HEK293 (cell line): ENCODE data around the gene FOXC2.

Source experiments
- KLF16 ChIP-seq: fragments of 450-650 bp; formaldehyde crosslinking; IDR thresholded peaks from 2 replicates; pipeline ENCODE4 v1.5.1; 2017; ENCODE audit warnings: missing biosample characterization, missing genetic modification characterization
- ZNF133 ChIP-seq: fragments of 450-650 bp; formaldehyde crosslinking; IDR thresholded peaks from 2 replicates; pipeline ENCODE4 v1.5.1; 2016; ENCODE audit warnings: missing biosample characterization, missing genetic modification characterization
- ZNF223 ChIP-seq: fragments of 450-650 bp; formaldehyde crosslinking; IDR thresholded peaks from 2 replicates; pipeline ENCODE4 v1.5.1; 2016; ENCODE audit warnings: missing biosample characterization, missing genetic modification characterization
- ZNF747 ChIP-seq: fragments of 450-650 bp; formaldehyde crosslinking; IDR thresholded peaks from 2 replicates; pipeline ENCODE4 v1.5.1; 2016; ENCODE audit warnings: missing biosample characterization, missing genetic modification characterization
- TF ChIP-seq, protein P1 (sequence below): fragments of 450-650 bp; formaldehyde crosslinking; IDR thresholded peaks from 2 replicates; pipeline ENCODE4 v1.5.1; 2016; ENCODE audit warnings: missing biosample characterization, missing genetic modification characterization, low read depth
- TF ChIP-seq, protein P2 (sequence below): fragments of 450-650 bp; formaldehyde crosslinking; IDR thresholded peaks from 2 replicates; pipeline ENCODE4 v1.5.1; 2016; ENCODE audit warnings: missing biosample characterization, missing genetic modification characterization
- TF ChIP-seq, protein P3 (sequence below): fragments of 450-650 bp; formaldehyde crosslinking; IDR thresholded peaks from 2 replicates; pipeline ENCODE4 v1.5.1; 2016; ENCODE audit warnings: missing biosample characterization, missing genetic modification characterization

DNA sequence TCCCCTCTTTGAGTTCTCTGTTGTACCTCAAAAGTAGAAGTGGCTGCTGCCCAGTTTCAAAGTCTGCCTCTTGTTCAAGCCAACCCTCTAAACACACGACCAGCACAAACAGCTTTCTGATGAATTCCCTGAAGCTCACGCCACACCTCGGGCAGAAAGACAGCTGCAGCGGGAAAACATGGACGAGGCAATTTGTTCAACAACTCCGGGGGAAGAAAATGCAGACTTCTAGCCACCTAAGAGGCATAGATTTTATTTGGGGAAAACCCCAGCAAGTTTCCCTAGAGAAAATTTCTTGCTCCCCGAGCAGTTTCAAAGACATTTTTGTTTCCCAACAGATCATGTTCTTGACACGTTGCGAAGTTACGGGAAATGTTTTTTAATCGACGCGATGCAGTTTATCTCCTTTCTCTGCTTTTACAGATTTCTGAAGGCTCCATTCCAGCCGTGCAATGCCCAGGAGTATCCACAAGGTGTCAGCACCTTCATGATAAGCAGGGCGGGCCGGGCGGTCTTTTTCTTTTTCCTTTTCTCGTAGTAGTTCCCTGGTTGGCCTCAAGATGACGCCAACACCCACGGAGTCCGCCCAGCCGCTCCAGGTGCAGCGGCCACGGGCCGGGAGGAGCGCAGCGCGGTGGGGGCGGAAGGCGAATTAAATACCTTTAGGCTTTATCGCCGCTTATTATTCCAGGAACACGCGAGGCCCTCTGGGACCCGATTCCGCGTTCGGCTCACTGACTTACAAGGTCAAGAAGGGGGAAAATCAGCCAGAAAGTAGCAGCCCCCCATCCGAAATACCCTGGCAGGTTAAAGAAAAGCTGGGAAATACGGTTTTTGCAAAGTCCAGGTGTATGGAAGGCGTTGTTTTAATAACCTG is 2.9 kb upstream of the FOXC2 start:
- TF ChIP-seq, protein P1, sequence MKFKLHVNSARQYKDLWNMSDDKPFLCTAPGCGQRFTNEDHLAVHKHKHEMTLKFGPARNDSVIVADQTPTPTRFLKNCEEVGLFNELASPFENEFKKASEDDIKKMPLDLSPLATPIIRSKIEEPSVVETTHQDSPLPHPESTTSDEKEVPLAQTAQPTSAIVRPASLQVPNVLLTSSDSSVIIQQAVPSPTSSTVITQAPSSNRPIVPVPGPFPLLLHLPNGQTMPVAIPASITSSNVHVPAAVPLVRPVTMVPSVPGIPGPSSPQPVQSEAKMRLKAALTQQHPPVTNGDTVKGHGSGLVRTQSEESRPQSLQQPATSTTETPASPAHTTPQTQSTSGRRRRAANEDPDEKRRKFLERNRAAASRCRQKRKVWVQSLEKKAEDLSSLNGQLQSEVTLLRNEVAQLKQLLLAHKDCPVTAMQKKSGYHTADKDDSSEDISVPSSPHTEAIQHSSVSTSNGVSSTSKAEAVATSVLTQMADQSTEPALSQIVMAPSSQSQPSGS (tag by site-specific recombination): no peak
- TF ChIP-seq, protein P2, sequence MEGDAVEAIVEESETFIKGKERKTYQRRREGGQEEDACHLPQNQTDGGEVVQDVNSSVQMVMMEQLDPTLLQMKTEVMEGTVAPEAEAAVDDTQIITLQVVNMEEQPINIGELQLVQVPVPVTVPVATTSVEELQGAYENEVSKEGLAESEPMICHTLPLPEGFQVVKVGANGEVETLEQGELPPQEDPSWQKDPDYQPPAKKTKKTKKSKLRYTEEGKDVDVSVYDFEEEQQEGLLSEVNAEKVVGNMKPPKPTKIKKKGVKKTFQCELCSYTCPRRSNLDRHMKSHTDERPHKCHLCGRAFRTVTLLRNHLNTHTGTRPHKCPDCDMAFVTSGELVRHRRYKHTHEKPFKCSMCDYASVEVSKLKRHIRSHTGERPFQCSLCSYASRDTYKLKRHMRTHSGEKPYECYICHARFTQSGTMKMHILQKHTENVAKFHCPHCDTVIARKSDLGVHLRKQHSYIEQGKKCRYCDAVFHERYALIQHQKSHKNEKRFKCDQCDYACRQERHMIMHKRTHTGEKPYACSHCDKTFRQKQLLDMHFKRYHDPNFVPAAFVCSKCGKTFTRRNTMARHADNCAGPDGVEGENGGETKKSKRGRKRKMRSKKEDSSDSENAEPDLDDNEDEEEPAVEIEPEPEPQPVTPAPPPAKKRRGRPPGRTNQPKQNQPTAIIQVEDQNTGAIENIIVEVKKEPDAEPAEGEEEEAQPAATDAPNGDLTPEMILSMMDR (tag by site-specific recombination): peak; percentile 98
- no peak for TF ChIP-seq ZNF133 (tag by site-specific recombination)
- peak; percentile 43; the same call in 1 of the 2 replicates for TF ChIP-seq KLF16 (tag by site-specific recombination)
- no peak for TF ChIP-seq ZNF747 (tag by site-specific recombination)
- TF ChIP-seq, protein P3, sequence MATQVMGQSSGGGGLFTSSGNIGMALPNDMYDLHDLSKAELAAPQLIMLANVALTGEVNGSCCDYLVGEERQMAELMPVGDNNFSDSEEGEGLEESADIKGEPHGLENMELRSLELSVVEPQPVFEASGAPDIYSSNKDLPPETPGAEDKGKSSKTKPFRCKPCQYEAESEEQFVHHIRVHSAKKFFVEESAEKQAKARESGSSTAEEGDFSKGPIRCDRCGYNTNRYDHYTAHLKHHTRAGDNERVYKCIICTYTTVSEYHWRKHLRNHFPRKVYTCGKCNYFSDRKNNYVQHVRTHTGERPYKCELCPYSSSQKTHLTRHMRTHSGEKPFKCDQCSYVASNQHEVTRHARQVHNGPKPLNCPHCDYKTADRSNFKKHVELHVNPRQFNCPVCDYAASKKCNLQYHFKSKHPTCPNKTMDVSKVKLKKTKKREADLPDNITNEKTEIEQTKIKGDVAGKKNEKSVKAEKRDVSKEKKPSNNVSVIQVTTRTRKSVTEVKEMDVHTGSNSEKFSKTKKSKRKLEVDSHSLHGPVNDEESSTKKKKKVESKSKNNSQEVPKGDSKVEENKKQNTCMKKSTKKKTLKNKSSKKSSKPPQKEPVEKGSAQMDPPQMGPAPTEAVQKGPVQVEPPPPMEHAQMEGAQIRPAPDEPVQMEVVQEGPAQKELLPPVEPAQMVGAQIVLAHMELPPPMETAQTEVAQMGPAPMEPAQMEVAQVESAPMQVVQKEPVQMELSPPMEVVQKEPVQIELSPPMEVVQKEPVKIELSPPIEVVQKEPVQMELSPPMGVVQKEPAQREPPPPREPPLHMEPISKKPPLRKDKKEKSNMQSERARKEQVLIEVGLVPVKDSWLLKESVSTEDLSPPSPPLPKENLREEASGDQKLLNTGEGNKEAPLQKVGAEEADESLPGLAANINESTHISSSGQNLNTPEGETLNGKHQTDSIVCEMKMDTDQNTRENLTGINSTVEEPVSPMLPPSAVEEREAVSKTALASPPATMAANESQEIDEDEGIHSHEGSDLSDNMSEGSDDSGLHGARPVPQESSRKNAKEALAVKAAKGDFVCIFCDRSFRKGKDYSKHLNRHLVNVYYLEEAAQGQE (tag by site-specific recombination): no peak
- no peak for TF ChIP-seq ZNF223 (tag by site-specific recombination)
